Liver (tissue), 9 donors: ENCODE data around the gene UBAP1. TPM values are rescaled to one million over a fixed set of nuclear protein-coding genes. Genes with fewer than 3 reads are reported as not detected.
"Not testable (repeated sequence)": the region's sequence is repeated elsewhere in the genome, so short reads cannot be mapped to it uniquely, and the experiment has no call there.

Experiments used
- DNase-seq: peaks from one replicate; pipeline ENCODE4 v3.0.0-alpha.2; 2017; ENCODE audit warnings: low spot score
- H3K27ac ChIP-seq, 2 donors: one replicate each; pipeline ENCODE4 v1.7.0; 2013; ENCODE audit warnings: inconsistent platforms in 2 of 2, low read length in 2 of 2, control low read depth in 1 of 2, low read depth in 1 of 2, mild to moderate bottlenecking in 1 of 2
- H3K27me3 ChIP-seq, 4 donors: one replicate each; pipeline versions ENCODE4 v1.6.1 to v1.7.0; 2013; ENCODE audit warnings: low read length in 3 of 4, inconsistent platforms in 1 of 4, mild to moderate bottlenecking in 1 of 4, moderate library complexity in 1 of 4; ENCODE audit not compliant: control insufficient read depth in 4 of 4, insufficient read depth in 4 of 4
- H3K36me3 ChIP-seq, 4 donors: one replicate each; pipeline versions ENCODE4 v1.6.1 to v1.7.0; 2013; ENCODE audit warnings: low read length in 3 of 4, mild to moderate bottlenecking in 3 of 4, low read depth in 1 of 4, moderate library complexity in 1 of 4; ENCODE audit not compliant: control insufficient read depth in 4 of 4, insufficient read depth in 3 of 4
- H3K4me1 ChIP-seq, 4 donors: one replicate each; pipeline versions ENCODE4 v1.6.1 to v1.7.0; 2013; ENCODE audit warnings: low read length in 3 of 4, mild to moderate bottlenecking in 3 of 4, moderate library complexity in 1 of 4; ENCODE audit not compliant: control insufficient read depth in 4 of 4, insufficient read depth in 4 of 4
- H3K4me3 ChIP-seq, 3 donors: one replicate each; pipeline versions ENCODE4 v1.6.1 to v1.7.0; 2013; ENCODE audit warnings: low read length in 3 of 3, control low read depth in 1 of 3, low read depth in 1 of 3, mild to moderate bottlenecking in 1 of 3
- H3K9ac ChIP-seq, 2 donors: one replicate each; pipeline ENCODE4 v1.7.0; 2013; ENCODE audit warnings: low read length in 2 of 2, mild to moderate bottlenecking in 2 of 2, moderate library complexity in 2 of 2, control low read depth in 1 of 2, low read depth in 1 of 2
- H3K9me3 ChIP-seq, 4 donors: one replicate each; pipeline versions ENCODE4 v1.6.1 to v1.7.0; 2013; ENCODE audit warnings: low read length in 3 of 4; ENCODE audit not compliant: control insufficient read depth in 4 of 4
- EGR1 ChIP-seq, 2 donors: IDR thresholded peaks; 2 replicates each; pipeline ENCODE4 v1.6.1; 2016 to 2018; ENCODE audit warnings: antibody characterized with exemption in 2 of 2, low read depth in 2 of 2
- FOXA1 ChIP-seq: IDR thresholded peaks from 2 replicates; pipeline ENCODE4 v1.6.1; 2016; ENCODE audit warnings: antibody characterized with exemption
- FOXA2 ChIP-seq: IDR thresholded peaks from 2 replicates; pipeline ENCODE4 v1.6.1; 2016; ENCODE audit warnings: antibody characterized with exemption
- GABPA ChIP-seq, 2 donors: IDR thresholded peaks in 1 of 2; conservative IDR thresholded peaks in 1 of 2; 2 replicates each; pipeline ENCODE4 v1.6.1; 2016; ENCODE audit warnings: antibody characterized with exemption in 2 of 2, mild to moderate bottlenecking in 1 of 2, moderate library complexity in 1 of 2
- HNF4G ChIP-seq: IDR thresholded peaks from 2 replicates; pipeline ENCODE4 v1.6.1; 2016; ENCODE audit warnings: antibody characterized with exemption
- JUND ChIP-seq, 2 donors: IDR thresholded peaks; 2 replicates each; pipeline ENCODE4 v1.6.1; 2016; ENCODE audit warnings: antibody characterized with exemption in 2 of 2
- NR2F2 ChIP-seq: IDR thresholded peaks from 2 replicates; pipeline ENCODE4 v1.6.1; 2016; ENCODE audit warnings: antibody characterized with exemption
- RAD21 ChIP-seq, 2 donors: IDR thresholded peaks; 2 replicates each; pipeline ENCODE4 v1.6.1; 2016; ENCODE audit warnings: antibody characterized with exemption in 2 of 2, mild to moderate bottlenecking in 2 of 2
- YY1 ChIP-seq: IDR thresholded peaks from 2 replicates; pipeline ENCODE4 v1.6.1; 2016; ENCODE audit warnings: antibody characterized with exemption, mild to moderate bottlenecking
- WGBS: extraction: QIAGEN DNeasy Blood & Tissue Kit; methylation state at CpG from one replicate; pipeline ENCODE4 v1.1.7; 2013; 5-methylcytosine and 5-hydroxymethylcytosine counted together
- polyA plus RNA-seq, 2 donors: library from polyadenylated mRNA; stranded (reverse) in 1 of 2; unstranded in 1 of 2; fragments of 200-250 nt in 1 of 2; fragments of >200 nt in 1 of 2; fragmentation: Nextera tagmentation in 1 of 2; extraction: Ambion mirVana in 1 of 2; gene quantifications; one replicate each; pipeline versions ENCODE4 v1.2.1 to v1.2.3, GENCODE V29; 2013 to 2015
- total RNA-seq, 2 donors: library from RNA; depleted of rRNA; stranded (reverse); fragments of >200 nt; gene quantifications; one replicate each; pipeline ENCODE4 v1.2.3, GENCODE V29; 2014
- TF ChIP-seq, protein P1 (sequence below): IDR thresholded peaks from 2 replicates; pipeline ENCODE4 v1.6.1; 2016; ENCODE audit warnings: antibody characterized with exemption
- TF ChIP-seq, protein P2 (sequence below): IDR thresholded peaks from 2 replicates; pipeline ENCODE4 v1.6.1; 2016; ENCODE audit warnings: antibody characterized with exemption
- TF ChIP-seq, protein P3 (sequence below): IDR thresholded peaks from 2 replicates; pipeline ENCODE4 v1.6.1; 2016; ENCODE audit warnings: antibody characterized with exemption
- TF ChIP-seq, protein P4 (sequence below): fragments of 150-350 bp; IDR thresholded peaks from 2 replicates; pipeline ENCODE4 v1.5.1; 2017; ENCODE audit warnings: improper control_type of control experiment, low read depth, low read length; ENCODE audit not compliant: missing input control
- donor health status: healthy.
- donor health status: healthy.
- donor health status: healthy.
- donor health status: healthy.
- donor health status: healthy.

The UBAP1 gene
- total and polyA plus RNA-seq, 4 donors: 21.2 to 31.6 (median 23.7) TPM

DNA sequence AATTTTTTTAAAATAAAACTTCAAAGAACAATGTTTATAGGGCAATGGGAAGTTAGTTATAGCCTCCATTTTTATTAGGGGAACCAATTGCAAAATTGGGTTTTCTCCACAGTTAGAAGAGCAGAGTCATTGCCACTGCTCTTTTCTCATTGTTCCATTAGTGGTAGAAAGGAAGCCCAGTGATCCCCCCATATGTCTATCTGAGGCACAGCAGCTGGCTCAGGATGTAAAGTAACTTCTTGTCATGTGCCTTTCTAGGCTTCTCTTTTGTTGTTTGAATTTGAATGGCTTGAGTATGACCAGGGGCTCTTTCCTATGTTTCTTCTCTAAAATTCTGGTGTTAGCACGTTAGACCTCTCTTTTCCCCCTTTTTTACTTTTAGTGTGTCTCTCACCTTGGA lies 61.2 kb downstream of the UBAP1 start:
- WGBS: 76% methylated on average over 1 of the region's 1 CpG
- Histone ChIP-seq H3K27ac (no peak overlapping the region), H3K36me3 (peaks cover 2 to 40% (median 28%) of the 10 kb centered on the region in 4 donors), H3K4me1 (peaks cover 0 to 2% (median 0%) of the 10 kb centered on the region in 4 donors), H3K27me3 (no peaks in the 10 kb centered on the region), H3K4me3 (no peak overlapping the region), H3K9me3 (no peaks in the 10 kb centered on the region), H3K9ac (no peak overlapping the region)
- DNase-seq: no peak
- no peak for TF ChIP-seq YY1
- TF ChIP-seq FOXA2: no peak

DNA sequence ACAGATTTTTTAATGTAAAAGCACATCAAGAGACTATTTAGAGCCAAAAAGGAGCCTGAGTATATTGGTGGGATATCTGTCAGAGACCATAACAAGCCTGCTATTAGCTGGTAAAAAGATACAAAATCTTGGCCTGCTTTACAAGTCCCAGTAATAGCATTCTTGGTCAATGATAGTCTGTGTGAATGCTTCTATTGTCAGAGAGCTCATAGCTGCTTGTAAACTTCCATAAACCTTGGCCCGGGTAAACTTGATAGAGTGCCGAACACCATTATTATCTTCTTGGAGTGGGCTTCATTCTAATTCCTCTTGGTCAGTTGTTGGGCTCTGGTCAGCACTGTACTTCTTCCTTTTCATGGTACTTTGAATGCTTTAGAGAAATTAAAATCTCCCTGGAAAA lies 64.0 kb downstream of the UBAP1 start:
- no peaks in the 10 kb centered on the region for H3K27me3 ChIP-seq
- H3K4me3 ChIP-seq: no peak overlapping the region
- WGBS: 78% methylated on average over 2 of the region's 2 CpGs
- no peak for TF ChIP-seq HNF4G
- no peak for TF ChIP-seq GABPA (IDR thresholded peaks at IDR 0.05 in 1 of 2, conservative IDR thresholded peaks at IDR 0.05 in 1 of 2)
- no peak for TF ChIP-seq YY1
- TF ChIP-seq EGR1 (IDR thresholded peaks at IDR 0.05; ENCODE audit: low read depth in 2 of 2): no peak
- TF ChIP-seq RAD21 (IDR thresholded peaks at IDR 0.05): no peak
- TF ChIP-seq, protein P1, sequence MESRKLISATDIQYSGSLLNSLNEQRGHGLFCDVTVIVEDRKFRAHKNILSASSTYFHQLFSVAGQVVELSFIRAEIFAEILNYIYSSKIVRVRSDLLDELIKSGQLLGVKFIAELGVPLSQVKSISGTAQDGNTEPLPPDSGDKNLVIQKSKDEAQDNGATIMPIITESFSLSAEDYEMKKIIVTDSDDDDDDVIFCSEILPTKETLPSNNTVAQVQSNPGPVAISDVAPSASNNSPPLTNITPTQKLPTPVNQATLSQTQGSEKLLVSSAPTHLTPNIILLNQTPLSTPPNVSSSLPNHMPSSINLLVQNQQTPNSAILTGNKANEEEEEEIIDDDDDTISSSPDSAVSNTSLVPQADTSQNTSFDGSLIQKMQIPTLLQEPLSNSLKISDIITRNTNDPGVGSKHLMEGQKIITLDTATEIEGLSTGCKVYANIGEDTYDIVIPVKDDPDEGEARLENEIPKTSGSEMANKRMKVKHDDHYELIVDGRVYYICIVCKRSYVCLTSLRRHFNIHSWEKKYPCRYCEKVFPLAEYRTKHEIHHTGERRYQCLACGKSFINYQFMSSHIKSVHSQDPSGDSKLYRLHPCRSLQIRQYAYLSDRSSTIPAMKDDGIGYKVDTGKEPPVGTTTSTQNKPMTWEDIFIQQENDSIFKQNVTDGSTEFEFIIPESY: no peak
- TF ChIP-seq, protein P2, sequence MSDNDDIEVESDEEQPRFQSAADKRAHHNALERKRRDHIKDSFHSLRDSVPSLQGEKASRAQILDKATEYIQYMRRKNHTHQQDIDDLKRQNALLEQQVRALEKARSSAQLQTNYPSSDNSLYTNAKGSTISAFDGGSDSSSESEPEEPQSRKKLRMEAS: no peak
- no peak for TF ChIP-seq FOXA2
- TF ChIP-seq, protein P3, sequence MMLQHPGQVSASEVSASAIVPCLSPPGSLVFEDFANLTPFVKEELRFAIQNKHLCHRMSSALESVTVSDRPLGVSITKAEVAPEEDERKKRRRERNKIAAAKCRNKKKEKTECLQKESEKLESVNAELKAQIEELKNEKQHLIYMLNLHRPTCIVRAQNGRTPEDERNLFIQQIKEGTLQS: no peak
- TF ChIP-seq FOXA1: no peak
- no peak for TF ChIP-seq JUND (IDR thresholded peaks at IDR 0.05)
- DNase-seq: no peak
- no peaks in the 10 kb centered on the region for H3K9me3 ChIP-seq
- peaks cover 2 to 24% (median 20%) of the 10 kb centered on the region in 4 donors for H3K36me3 ChIP-seq
- H3K4me1 ChIP-seq: peaks cover 0 to 2% (median 0%) of the 10 kb centered on the region in 4 donors
- H3K9ac ChIP-seq: no peak overlapping the region
- H3K27ac ChIP-seq: no peak overlapping the region

DNA sequence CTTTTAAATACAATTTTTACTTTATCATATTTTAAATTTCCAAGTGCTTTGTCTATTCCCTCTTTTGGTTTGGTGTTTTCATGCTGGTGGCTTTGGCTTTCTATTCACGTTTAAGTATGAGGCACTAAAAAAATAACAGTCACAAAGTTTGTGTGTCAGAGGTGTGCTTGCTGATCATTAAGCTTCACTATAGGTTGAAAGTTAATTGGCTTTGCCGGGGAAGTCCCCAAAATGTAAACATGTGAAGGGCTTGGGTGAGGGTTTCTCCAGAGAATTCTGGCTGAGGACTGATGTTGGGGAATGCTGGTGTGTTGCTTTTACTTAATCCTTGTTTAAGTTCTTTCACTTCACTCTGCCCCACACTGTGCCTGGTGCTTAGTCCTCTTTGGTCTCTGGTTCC lies 66.4 kb downstream of the UBAP1 start:
- H3K4me1 ChIP-seq, H3K9ac ChIP-seq, DNase-seq, H3K27ac ChIP-seq, H3K27me3 ChIP-seq, H3K9me3 ChIP-seq, H3K4me3 ChIP-seq: not testable (repeated sequence)
- WGBS: no CpG with 5 or more reads among the region's 2 CpGs
- H3K36me3 ChIP-seq: peaks cover 3 to 42% (median 30%) of the 10 kb centered on the region in 4 donors

DNA sequence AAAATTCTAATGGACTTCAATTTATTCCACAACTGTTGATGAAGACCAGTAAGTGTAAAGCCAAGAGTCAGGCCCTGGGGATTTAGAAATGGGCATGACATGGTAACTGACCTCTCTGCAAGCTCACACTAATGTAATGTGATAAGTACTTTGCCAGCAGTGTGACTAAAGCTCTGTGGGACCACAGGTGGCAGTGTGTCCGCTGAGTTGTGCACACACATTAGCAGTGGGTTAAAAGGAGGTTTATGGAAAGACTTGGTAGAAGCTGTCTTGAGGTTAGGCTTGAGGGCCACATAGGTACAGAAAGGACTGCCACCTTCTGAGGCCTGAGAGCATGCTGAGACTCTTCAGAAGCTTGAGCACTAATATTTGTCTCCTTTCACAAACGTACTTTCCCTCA lies 67.6 kb downstream of the UBAP1 start:
- Histone ChIP-seq H3K4me3 (no peak overlapping the region), H3K9me3 (no peaks in the 10 kb centered on the region), H3K9ac (no peak overlapping the region), H3K27me3 (no peaks in the 10 kb centered on the region), H3K4me1 (peaks cover 0 to 2% (median 0%) of the 10 kb centered on the region in 4 donors), H3K36me3 (peaks cover 12 to 50% (median 38%) of the 10 kb centered on the region in 4 donors), H3K27ac (no peak overlapping the region)
- DNase-seq: no peak
- 76% methylated on average over 2 of the region's 2 CpGs for WGBS
- TF ChIP-seq HNF4G (no peak), NR2F2 (no peak), RAD21 (IDR thresholded peaks at IDR 0.05) (no peak), EGR1 (IDR thresholded peaks at IDR 0.05; ENCODE audit: low read depth in 2 of 2) (no peak)
- TF ChIP-seq, protein P4, sequence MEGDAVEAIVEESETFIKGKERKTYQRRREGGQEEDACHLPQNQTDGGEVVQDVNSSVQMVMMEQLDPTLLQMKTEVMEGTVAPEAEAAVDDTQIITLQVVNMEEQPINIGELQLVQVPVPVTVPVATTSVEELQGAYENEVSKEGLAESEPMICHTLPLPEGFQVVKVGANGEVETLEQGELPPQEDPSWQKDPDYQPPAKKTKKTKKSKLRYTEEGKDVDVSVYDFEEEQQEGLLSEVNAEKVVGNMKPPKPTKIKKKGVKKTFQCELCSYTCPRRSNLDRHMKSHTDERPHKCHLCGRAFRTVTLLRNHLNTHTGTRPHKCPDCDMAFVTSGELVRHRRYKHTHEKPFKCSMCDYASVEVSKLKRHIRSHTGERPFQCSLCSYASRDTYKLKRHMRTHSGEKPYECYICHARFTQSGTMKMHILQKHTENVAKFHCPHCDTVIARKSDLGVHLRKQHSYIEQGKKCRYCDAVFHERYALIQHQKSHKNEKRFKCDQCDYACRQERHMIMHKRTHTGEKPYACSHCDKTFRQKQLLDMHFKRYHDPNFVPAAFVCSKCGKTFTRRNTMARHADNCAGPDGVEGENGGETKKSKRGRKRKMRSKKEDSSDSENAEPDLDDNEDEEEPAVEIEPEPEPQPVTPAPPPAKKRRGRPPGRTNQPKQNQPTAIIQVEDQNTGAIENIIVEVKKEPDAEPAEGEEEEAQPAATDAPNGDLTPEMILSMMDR: no peak
- TF ChIP-seq, protein P2: no peak

DNA sequence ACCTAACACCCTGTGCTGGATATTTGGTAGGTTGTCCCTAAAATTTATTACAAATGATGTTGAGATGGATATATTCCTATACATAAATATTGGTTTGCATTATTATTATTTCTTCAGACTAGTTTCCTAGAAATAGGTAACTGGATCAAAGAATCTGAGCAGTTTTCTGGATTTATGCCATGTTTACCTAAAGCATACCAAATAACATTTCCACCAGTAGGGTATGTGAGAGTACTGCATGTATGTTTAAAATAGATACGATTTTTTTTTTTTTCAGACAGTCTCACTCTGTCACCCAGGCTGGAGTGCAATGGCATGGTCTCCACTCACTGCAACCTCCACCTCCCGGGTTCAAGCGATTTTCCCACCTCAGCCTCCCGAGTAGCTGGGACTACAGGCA lies 68.9 kb downstream of the UBAP1 start:
- not testable (repeated sequence) for H3K27me3 ChIP-seq, H3K9ac ChIP-seq, DNase-seq, H3K9me3 ChIP-seq, H3K4me3 ChIP-seq, H3K27ac ChIP-seq, H3K4me1 ChIP-seq
- 84% methylated on average over 4 of the region's 4 CpGs for WGBS
- H3K36me3 ChIP-seq: peaks cover 14 to 47% (median 29%) of the 10 kb centered on the region in 4 donors
